Activated B cell treated with CpG ODN at 0.5 μM for 24 hours (primary cell): ENCODE measurements around the gene ADM. TPM values are rescaled to one million over a fixed set of nuclear protein-coding genes. Genes with fewer than 3 reads are reported as not detected.

Experiments
- ATAC-seq: fragments of 200-7000 bp; cut with Tn5 transposase; one replicate; pipeline ENCODE4 v1.10.0; 2021; ENCODE audit warnings: low read depth, mild to moderate bottlenecking, moderate library complexity
- CTCF ChIA-PET: fragments of 350-600 bp; sonication (Branson Sonifier 250); formaldehyde crosslinking; loops from one replicate; lab custom pipeline; 2021; ENCODE audit warnings: antibody characterized with exemption; lab: Charles Lee
- POLR2A ChIA-PET: fragments of 350-600 bp; sonication (Branson Sonifier 250); formaldehyde crosslinking; loops from one replicate; lab custom pipeline; 2021; ENCODE audit warnings: antibody characterized with exemption; lab: Charles Lee
- DNase-seq: peaks from one replicate; pipeline ENCODE4 v3.0.0; 2022
- H3K27ac Mint-ChIP-seq: one replicate; pipeline ENCODE4 v1.8.0; 2020; ENCODE audit warnings: mixed read lengths
- H3K27me3 Mint-ChIP-seq: one replicate; pipeline ENCODE4 v1.8.0; 2021; ENCODE audit warnings: mixed read lengths
- H3K36me3 Mint-ChIP-seq: one replicate; pipeline ENCODE4 v1.8.0; 2021; ENCODE audit warnings: low read depth, mixed read lengths
- H3K4me1 Mint-ChIP-seq: one replicate; pipeline ENCODE4 v1.8.0; 2021; ENCODE audit warnings: mixed read lengths
- H3K4me3 Mint-ChIP-seq: one replicate; pipeline ENCODE4 v1.8.0; 2020; ENCODE audit warnings: mild to moderate bottlenecking, mixed read lengths
- H3K9me3 Mint-ChIP-seq: one replicate; pipeline ENCODE4 v1.8.0; 2020; ENCODE audit warnings: mixed read lengths
- intact Hi-C: fragments of 100-400 bp; cut with micrococcal nuclease; formaldehyde crosslinking; loops from one replicate; pipeline ENCODE4 v1.15.1; 2024
- total RNA-seq: library from RNA; stranded (reverse); gene quantifications from 2 replicates; pipeline ENCODE4 v1.2.3, GENCODE V29; 2022
- TF ChIP-seq, protein P1 (sequence below): fragments of 200-600 bp; IDR thresholded peaks from one replicate; pipeline ENCODE4 v1.8.0; 2022; ENCODE audit warnings: antibody characterized with exemption, mild to moderate bottlenecking

The ADM gene
- total RNA-seq, 1 donor from 2014 or later = 1.2 TPM

- Mint-ChIP-seq H3K4me1 (peaks cover 17% of the 10 kb centered on the region), H3K27ac (no peak overlapping the region), H3K36me3 (no peaks in the 10 kb centered on the region), H3K27me3 (peaks cover 20% of the 10 kb centered on the region), H3K4me3 (no peak overlapping the region), H3K9me3 (no peaks in the 10 kb centered on the region)
- no peak for DNase-seq
- CTCF ChIA-PET = interaction anchor here (1.5 kb wide), 1 partner anchor 19 kb away, joined by 3 read pairs; no protein-coding TSS in a partner anchor
- POLR2A ChIA-PET = no interaction called here
- TF ChIP-seq, protein P1, sequence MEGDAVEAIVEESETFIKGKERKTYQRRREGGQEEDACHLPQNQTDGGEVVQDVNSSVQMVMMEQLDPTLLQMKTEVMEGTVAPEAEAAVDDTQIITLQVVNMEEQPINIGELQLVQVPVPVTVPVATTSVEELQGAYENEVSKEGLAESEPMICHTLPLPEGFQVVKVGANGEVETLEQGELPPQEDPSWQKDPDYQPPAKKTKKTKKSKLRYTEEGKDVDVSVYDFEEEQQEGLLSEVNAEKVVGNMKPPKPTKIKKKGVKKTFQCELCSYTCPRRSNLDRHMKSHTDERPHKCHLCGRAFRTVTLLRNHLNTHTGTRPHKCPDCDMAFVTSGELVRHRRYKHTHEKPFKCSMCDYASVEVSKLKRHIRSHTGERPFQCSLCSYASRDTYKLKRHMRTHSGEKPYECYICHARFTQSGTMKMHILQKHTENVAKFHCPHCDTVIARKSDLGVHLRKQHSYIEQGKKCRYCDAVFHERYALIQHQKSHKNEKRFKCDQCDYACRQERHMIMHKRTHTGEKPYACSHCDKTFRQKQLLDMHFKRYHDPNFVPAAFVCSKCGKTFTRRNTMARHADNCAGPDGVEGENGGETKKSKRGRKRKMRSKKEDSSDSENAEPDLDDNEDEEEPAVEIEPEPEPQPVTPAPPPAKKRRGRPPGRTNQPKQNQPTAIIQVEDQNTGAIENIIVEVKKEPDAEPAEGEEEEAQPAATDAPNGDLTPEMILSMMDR = no peak
- intact Hi-C loops = no loop called here
- no peak for ATAC-seq
Measured at GRCh38 chr11:10288881-10289764, 15.8 kb upstream of the ADM start.

- DNase-seq (no peak), ATAC-seq (no peak)
- peaks cover 20% of the 10 kb centered on the region for H3K4me1 Mint-ChIP-seq
- no peaks in the 10 kb centered on the region for H3K9me3 Mint-ChIP-seq
- ChIA-PET POLR2A (no interaction called here), CTCF (interaction anchor here (1.5 kb wide), 1 partner anchor 18 kb away, joined by 3 read pairs; no protein-coding TSS in a partner anchor)
- no peak overlapping the region for H3K4me3 Mint-ChIP-seq
- H3K27ac Mint-ChIP-seq = no peak overlapping the region
- no peaks in the 10 kb centered on the region for H3K36me3 Mint-ChIP-seq
- TF ChIP-seq, protein P1 = no peak
- peaks cover 19% of the 10 kb centered on the region for H3K27me3 Mint-ChIP-seq
- intact Hi-C loops = loop anchor here (10.0 kb wide), 2 partner anchors 565 to 1605 kb away; partner anchors contain the start of genes RPL27A, TRIM66 and ZBED5
Measured at GRCh38 chr11:10289765-10290380, 15.0 kb upstream of the ADM start.

DNA sequence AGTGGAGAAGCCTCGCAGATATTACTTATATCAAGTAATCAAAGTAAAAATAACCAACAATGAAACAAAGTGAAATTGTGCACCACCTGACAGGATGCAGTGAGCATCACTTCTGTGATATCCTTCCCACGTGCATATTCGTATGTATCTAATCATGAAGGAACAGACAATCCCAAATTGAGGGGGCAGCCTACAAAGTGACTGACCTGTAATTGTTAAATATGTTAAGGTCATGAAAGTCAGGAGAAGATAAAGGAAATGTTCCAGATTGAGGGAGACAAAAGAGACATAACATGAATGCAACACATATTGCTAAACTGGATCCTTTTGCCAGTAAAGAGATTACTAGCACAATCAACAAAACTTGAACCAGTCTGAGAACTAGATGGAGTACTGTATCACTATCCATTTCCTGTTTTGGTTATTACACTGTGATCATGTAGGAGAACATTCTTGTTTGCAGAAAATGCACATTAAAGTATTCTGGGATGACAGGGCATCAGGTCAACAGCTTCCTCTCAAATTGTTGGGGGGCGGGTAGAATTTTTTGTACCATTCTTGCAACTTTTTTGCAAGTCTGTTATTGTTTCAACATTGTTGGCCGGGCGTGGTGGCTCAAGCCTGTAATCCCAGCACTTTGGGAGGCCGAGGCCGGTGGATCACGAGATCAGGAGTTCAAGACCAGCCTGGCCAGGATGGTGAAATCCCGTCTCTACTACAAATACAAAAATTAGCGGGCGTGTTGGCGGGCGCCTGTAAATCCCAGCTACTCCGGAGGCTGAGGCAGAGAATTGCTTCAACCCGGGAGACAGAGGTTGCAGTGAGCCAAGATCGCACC is 12.9 kb upstream of the ADM start:
- Mint-ChIP-seq H3K9me3 (no peaks in the 10 kb centered on the region), H3K27ac (no peak overlapping the region), H3K4me1 (peaks cover 20% of the 10 kb centered on the region), H3K27me3 (peaks cover 29% of the 10 kb centered on the region), H3K4me3 (peak overlapping the region; percentile 44), H3K36me3 (no peaks in the 10 kb centered on the region)
- no peak for ATAC-seq
- intact Hi-C loops = loop anchor here (10.0 kb wide), 2 partner anchors 563 to 1607 kb away; partner anchors contain the start of genes RPL27A, TRIM66 and ZBED5
- ChIA-PET POLR2A (no interaction called here), CTCF (no interaction called here)
- TF ChIP-seq, protein P1 = no peak
- DNase-seq = no peak

GRCh38 chr11:10293423-10294289 is 11.2 kb upstream of the ADM start, which contains the start of gene SBF2:
SBF2 (minus strand) TSS chr11:10294219; CDS start chr11:10294069, 150 bp downstream.
- Mint-ChIP-seq H3K27me3 (peaks cover 29% of the 10 kb centered on the region), H3K36me3 (no peaks in the 10 kb centered on the region), H3K4me3 (peak within 1 kb of the TSS; percentile 81), H3K27ac (no peak within 1 kb of the TSS), H3K9me3 (no peaks in the 10 kb centered on the region), H3K4me1 (peaks cover 27% of the 10 kb centered on the region)
- ChIA-PET POLR2A (interaction anchor here (0.5 kb wide), 1 partner anchor 690 kb away, joined by 3 read pairs; no protein-coding TSS in a partner anchor), CTCF (interaction anchor here (0.9 kb wide), 1 partner anchor 38 kb away, joined by 4 read pairs; no protein-coding TSS in a partner anchor)
- intact Hi-C loops = loop anchor here (1.0 to 10.0 kb wide), 3 partner anchors 12 to 1609 kb away; partner anchors contain the start of genes ADM, RPL27A, TRIM66 and ZBED5
- DNase-seq (peak; percentile 78), ATAC-seq (peak; percentile 66)
- TF ChIP-seq, protein P1 = no peak
